ENCODE data around the gene ZNF580. TPM values are rescaled to one million over a fixed set of nuclear protein-coding genes. Genes with fewer than 3 reads are reported as not detected.

Gene ZNF580
- total and polyA plus RNA-seq, 2 of the 8 experiments (the other 6 are each of a cell fraction or from before 2014, with no cell fraction given), result 12.0 to 24.6 TPM

DNA sequence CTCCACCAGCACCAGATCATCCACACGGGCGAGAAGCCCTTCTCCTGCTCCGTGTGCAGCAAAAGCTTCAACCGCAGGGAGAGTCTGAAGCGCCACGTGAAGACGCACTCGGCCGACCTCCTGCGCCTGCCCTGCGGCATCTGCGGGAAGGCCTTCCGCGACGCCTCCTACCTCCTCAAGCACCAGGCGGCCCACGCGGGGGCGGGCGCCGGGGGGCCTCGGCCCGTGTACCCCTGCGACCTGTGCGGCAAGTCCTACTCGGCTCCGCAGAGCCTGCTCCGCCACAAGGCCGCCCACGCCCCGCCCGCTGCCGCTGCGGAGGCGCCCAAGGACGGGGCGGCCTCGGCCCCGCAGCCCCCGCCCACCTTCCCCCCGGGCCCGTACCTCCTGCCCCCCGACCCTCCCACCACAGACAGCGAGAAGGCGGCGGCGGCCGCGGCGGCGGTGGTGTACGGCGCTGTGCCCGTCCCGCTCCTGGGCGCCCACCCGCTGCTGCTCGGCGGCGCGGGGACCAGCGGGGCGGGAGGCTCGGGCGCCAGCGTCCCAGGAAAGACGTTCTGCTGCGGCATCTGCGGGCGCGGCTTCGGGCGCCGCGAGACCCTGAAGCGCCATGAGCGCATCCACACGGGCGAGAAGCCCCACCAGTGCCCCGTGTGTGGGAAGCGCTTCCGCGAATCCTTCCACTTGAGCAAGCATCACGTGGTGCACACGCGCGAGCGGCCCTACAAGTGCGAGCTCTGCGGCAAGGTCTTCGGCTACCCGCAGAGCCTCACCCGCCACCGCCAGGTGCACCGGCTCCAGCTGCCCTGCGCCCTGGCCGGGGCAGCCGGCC, 25.9 kb upstream of the ZNF580 start:
- Histone ChIP-seq H2BK120ac (replicated peaks; ENCODE audit: low read depth, low read length) (no peak overlapping the region), H4K91ac (replicated peaks; ENCODE audit: insufficient read length, low read length) (no peak overlapping the region), H3K27ac (ENCODE audit: low read depth, low read length) (no peak overlapping the region), H2BK5ac (ENCODE audit: low read depth, low read length) (no peak overlapping the region), H3K4me2 (ENCODE audit: insufficient read depth in 1 of 2, low read depth in 2 of 2, low read length in 2 of 2) (no peak overlapping the region), H2AK5ac (ENCODE audit: low read depth, low read length) (no peak overlapping the region), H3K18ac (ENCODE audit: extremely low read depth, low read length) (no peak overlapping the region), H3K14ac (ENCODE audit: insufficient read length) (no peak overlapping the region), H3K56ac (replicated peaks; ENCODE audit: insufficient read length, low read depth, low read length) (no peak overlapping the region), H2BK15ac (ENCODE audit: low read length) (no peak overlapping the region), H3K23ac (ENCODE audit: insufficient read length) (no peak overlapping the region), H3K4ac (replicated peaks; ENCODE audit: insufficient read length, low read depth, low read length) (no peak overlapping the region), H2BK20ac (ENCODE audit: low read length) (no peak overlapping the region), H2BK12ac (ENCODE audit: low read depth, low read length) (no peak overlapping the region), H3K4me1 (replicated peaks in 1 of 4; ENCODE audit: control insufficient read depth in 3 of 4, insufficient read depth in 4 of 4, low read length in 3 of 4) (no peaks in the 10 kb centered on the region), H3K27me3 (replicated peaks in 1 of 4; ENCODE audit: control insufficient read depth in 3 of 4, extremely low read depth in 1 of 4, insufficient read depth in 3 of 4, low read length in 3 of 4) (peaks cover 0 to 2% (median 0%) of the 10 kb centered on the region in 4 experiments; a peak in 1 of 7 replicates), H4K5ac (ENCODE audit: insufficient read length, low read depth, low read length) (no peak overlapping the region), H3K9me3 (ENCODE audit: insufficient read depth in 2 of 2, low read depth in 1 of 2, low read length in 1 of 2) (no peaks in the 10 kb centered on the region; a peak in 1 of 4 replicates), H4K8ac (ENCODE audit: extremely low read depth, insufficient read depth, low read length) (no peak overlapping the region), H3K23me2 (ENCODE audit: low read depth, low read length) (no peaks in the 10 kb centered on the region), H3K79me1 (ENCODE audit: low read depth, low read length) (no peaks in the 10 kb centered on the region; the same call in 1 of the 2 replicates), H3K9ac (replicated peaks in 1 of 4; ENCODE audit: extremely low read depth in 1 of 4, low read depth in 3 of 4, low read length in 3 of 4) (no peak overlapping the region), H2AFZ (ENCODE audit: low read length) (no peak overlapping the region), H3K4me3 (ENCODE audit: extremely low read depth in 1 of 4, insufficient read depth in 2 of 4, low read depth in 3 of 4, low read length in 4 of 4) (no peak overlapping the region), H4K20me1 (replicated peaks in 1 of 2; ENCODE audit: control insufficient read depth in 1 of 2, insufficient read depth in 2 of 2, low read length in 2 of 2) (peaks cover 4 to 18% of the 10 kb centered on the region in 2 experiments), H3K79me2 (ENCODE audit: control insufficient read depth in 1 of 2, insufficient read depth in 2 of 2, low read length in 2 of 2) (no peaks in the 10 kb centered on the region), H3K36me3 (ENCODE audit: control insufficient read depth in 2 of 4, insufficient read depth in 4 of 4, low read length in 3 of 4) (peaks cover 0 to 30% (median 2%) of the 10 kb centered on the region in 4 experiments; a peak in 5 of 8 replicates)
- 95% methylated on average over 66 of the region's 98 CpGs; no CpG with 5 or more reads in 1 of the 2 experiments for WGBS, 2 experiments (ENCODE audit: extremely low coverage in 1 of 2, insufficient coverage in 1 of 2, insufficient read length in 1 of 2, insufficient replicate concordance in 2 of 2, low coverage in 1 of 2, low lambda C conversion rate in 2 of 2, missing lambda C conversion rate in 1 of 2)
- FAIRE-seq (no peak), DNase-seq (ENCODE audit: low read depth in 1 of 2, low spot score in 2 of 2) (no peak)
- CTCF ChIA-PET (ENCODE audit: partially characterized antibody), result interaction anchor here (1.1 kb wide), 1 partner anchor 9 kb away, joined by 4 read pairs; the partner anchor contains the start of gene ZNF865
- POLR2A ChIA-PET (ENCODE audit: partially characterized antibody), result interaction anchor here (1.1 to 1.7 kb wide), 5 partner anchors 10 to 120 kb away, joined by 3 to 4 read pairs (median 3); partner anchors contain the start of genes ZNF580 and ZNF784
- TF ChIP-seq EP300 (IDR thresholded peaks at IDR 0.05; ENCODE audit: borderline replicate concordance in 1 of 2, low read depth in 2 of 2, low read length in 2 of 2), result no peak
- TF ChIP-seq EZH2 (IDR thresholded peaks at IDR 0.05; ENCODE audit: low read depth, low read length, severe bottlenecking), result no peak
- TF ChIP-seq SIN3A (conservative IDR thresholded peaks at IDR 0.05 in 1 of 2, IDR thresholded peaks at IDR 0.05 in 1 of 2; ENCODE audit: low read depth in 1 of 2, low read length in 2 of 2), result no peak
- no peak for TF ChIP-seq TAF7 (optimal IDR thresholded peaks at IDR 0.05; ENCODE audit: borderline replicate concordance, low read depth, low read length)
- no peak for TF ChIP-seq JUND (IDR thresholded peaks at IDR 0.05; ENCODE audit: low read length)
- no peak for TF ChIP-seq FOSL1 (IDR thresholded peaks at IDR 0.05; ENCODE audit: insufficient read depth, low read depth, low read length)
- TF ChIP-seq POLR2AphosphoS5 (IDR thresholded peaks at IDR 0.05; ENCODE audit: low read depth, low read length), result no peak
- TF ChIP-seq CTBP2 (IDR thresholded peaks at IDR 0.05; ENCODE audit: borderline replicate concordance, insufficient read depth, insufficient read length, low read length), result no peak
- no peak for TF ChIP-seq NANOG (IDR thresholded peaks at IDR 0.05; ENCODE audit: insufficient read depth, low read depth, low read length, poor library complexity, severe bottlenecking)
- TF ChIP-seq, protein P1, sequence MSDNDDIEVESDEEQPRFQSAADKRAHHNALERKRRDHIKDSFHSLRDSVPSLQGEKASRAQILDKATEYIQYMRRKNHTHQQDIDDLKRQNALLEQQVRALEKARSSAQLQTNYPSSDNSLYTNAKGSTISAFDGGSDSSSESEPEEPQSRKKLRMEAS (IDR thresholded peaks at IDR 0.05), result no peak

All from H1 (cell line).